Testis (tissue), 3 donors: Measurements from ENCODE around the gene REPS1. TPM values are rescaled to one million over a fixed set of nuclear protein-coding genes. Genes with fewer than 3 reads are reported as not detected.
A peak's percentile ranks its signal among the peaks of the same experiment; 100 is the strongest.

Experiments used
- DNase-seq: peaks from one replicate; pipeline ENCODE4 v3.0.0-alpha.2; 2019
- H3K27ac ChIP-seq, 2 donors: fragments of 200-600 bp; sonication (generic); one replicate each; pipeline ENCODE4 v1.5.1; 2019
- H3K27me3 ChIP-seq: fragments of 200-600 bp; sonication (generic); one replicate; pipeline ENCODE4 v1.5.1; 2019
- H3K36me3 ChIP-seq: fragments of 200-600 bp; sonication (generic); one replicate; pipeline ENCODE4 v1.5.1; 2017; ENCODE audit warnings: low read depth; ENCODE audit errors: missing control alignments
- H3K4me1 ChIP-seq: fragments of 200-600 bp; sonication (generic); one replicate; pipeline ENCODE4 v1.5.1; 2019
- H3K4me3 ChIP-seq, 2 donors: fragments of 200-600 bp; sonication (generic); one replicate each; pipeline ENCODE4 v1.5.1; 2017 to 2019
- H3K9me3 ChIP-seq: fragments of 200-600 bp; sonication (generic); one replicate; pipeline ENCODE4 v1.5.1; 2017
- CTCF ChIP-seq, 3 experiments: fragments of 450-650 bp in 2 of 3; fragments of 200-600 bp in 1 of 3; sonication (generic) in 1 of 3; IDR thresholded peaks; one replicate each; pipeline ENCODE4 v1.5.1; 2016 to 2019; ENCODE audit warnings: antibody characterized with exemption in 3 of 3, mild to moderate bottlenecking in 2 of 3, moderate library complexity in 1 of 3
- POLR2A ChIP-seq: fragments of 450-650 bp; IDR thresholded peaks from one replicate; pipeline ENCODE4 v1.6.1; 2017; ENCODE audit warnings: antibody characterized with exemption, mild to moderate bottlenecking, moderate library complexity
- WGBS, 2 donors: methylation state at CpG; one replicate each; pipeline ENCODE4 v1.1.5; 2018; 5-methylcytosine and 5-hydroxymethylcytosine counted together
- intact Hi-C: fragments of 100-400 bp; cut with DNase I; formaldehyde crosslinking; loops from one replicate; pipeline ENCODE4 v1.15.1; 2023; ENCODE audit warnings: low total_unique reads
- polyA plus RNA-seq: library from polyadenylated mRNA; stranded (reverse); fragments of 350-450 nt; fragmentation: Illumina TruSeq; extraction: RNeasy Lipid Tissue Mini Kit (QIAGEN cat#74804); gene quantifications from one replicate; pipeline ENCODE4 v1.2.3, GENCODE V29; 2014; ENCODE audit warnings: low read depth, low replicate concordance; ENCODE audit not compliant: insufficient read depth
- total RNA-seq, 2 donors: library from RNA; depleted of rRNA; stranded (reverse); fragments of >200 nt; gene quantifications; one replicate each; pipeline ENCODE4 v1.2.3, GENCODE V29; 2016

Gene REPS1
- total and polyA plus RNA-seq, 3 donors from 2014 or later = 82.0 to 170 (median 160) TPM

- Histone ChIP-seq H3K4me1 (peaks cover 50% of the 10 kb centered on the region), H3K36me3 (no peaks in the 10 kb centered on the region), H3K27me3 (no peaks in the 10 kb centered on the region), H3K27ac (peak overlapping the region; percentile 20 to 60), H3K4me3 (no peak overlapping the region), H3K9me3 (no peaks in the 10 kb centered on the region)
- intact Hi-C loops = no loop called here
- no peak for DNase-seq
- TF ChIP-seq CTCF (IDR thresholded peaks at IDR 0.05) = no peak
- TF ChIP-seq POLR2A = no peak
- WGBS, 2 donors = 22 to 33% methylated on average over 1 of the region's 1 CpG
Observed at GRCh38 chr6:138970856-138971425, 17.1 kb downstream of the REPS1 start.

DNA sequence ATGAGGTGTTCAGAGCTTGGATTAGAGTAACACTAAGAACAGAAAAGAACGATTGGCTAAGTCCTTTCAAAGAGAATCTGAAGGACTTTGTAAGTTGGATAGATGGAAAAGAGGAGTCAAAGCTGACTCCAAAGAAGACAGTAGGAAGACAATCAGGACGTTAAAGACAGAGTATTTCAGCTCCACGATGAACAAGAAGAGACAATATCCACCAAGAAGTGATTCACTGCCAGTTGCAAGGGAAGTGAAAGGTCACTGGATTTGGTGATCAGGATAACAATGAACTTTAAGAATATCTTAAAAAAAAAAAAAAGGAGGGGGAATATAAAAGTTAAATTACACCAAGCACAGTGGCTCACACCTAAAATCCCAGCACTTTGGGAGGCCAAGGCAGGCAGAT is 17.9 kb downstream of the REPS1 start:
- TF ChIP-seq POLR2A (no peak), CTCF (IDR thresholded peaks at IDR 0.05) (no peak)
- no peak overlapping the region for H3K4me3 ChIP-seq
- intact Hi-C loops = no loop called here
- H3K27me3 ChIP-seq = no peaks in the 10 kb centered on the region
- peak overlapping the region; percentile 20 to 60 for H3K27ac ChIP-seq
- H3K9me3 ChIP-seq = no peaks in the 10 kb centered on the region
- peaks cover 50% of the 10 kb centered on the region for H3K4me1 ChIP-seq
- H3K36me3 ChIP-seq = no peaks in the 10 kb centered on the region
- WGBS, 2 donors = 57 to 66% methylated on average over 3 of the region's 3 CpGs
- DNase-seq = no peak

GRCh38 chr6:138966870-138967269 is 21.2 kb downstream of the REPS1 start:
- Histone ChIP-seq H3K4me1 (peaks cover 36% of the 10 kb centered on the region), H3K4me3 (no peak overlapping the region), H3K9me3 (no peaks in the 10 kb centered on the region), H3K27me3 (no peaks in the 10 kb centered on the region), H3K27ac (no peak overlapping the region), H3K36me3 (no peaks in the 10 kb centered on the region)
- whole genome bisulfite sequencing, 2 donors = 75 to 82% methylated on average over 5 of the region's 5 CpGs
- DNase-seq = no peak
- no peak for TF ChIP-seq CTCF (IDR thresholded peaks at IDR 0.05)
- TF ChIP-seq POLR2A = no peak
- intact Hi-C loops = no loop called here

- 77 to 78% methylated on average over 2 of the region's 2 CpGs for WGBS, 2 donors
- no peaks in the 10 kb centered on the region for H3K36me3 ChIP-seq
- TF ChIP-seq POLR2A = no peak
- no peak for TF ChIP-seq CTCF (IDR thresholded peaks at IDR 0.05)
- no peak overlapping the region for H3K27ac ChIP-seq
- no peaks in the 10 kb centered on the region for H3K9me3 ChIP-seq
- no peak overlapping the region for H3K4me3 ChIP-seq
- intact Hi-C loops = no loop called here
- peaks cover 28% of the 10 kb centered on the region for H3K4me1 ChIP-seq
- no peak for DNase-seq
- H3K27me3 ChIP-seq = no peaks in the 10 kb centered on the region
Observed at GRCh38 chr6:138965971-138966370, 22.1 kb downstream of the REPS1 start.

GRCh38 chr6:138965291-138965874 is 22.7 kb downstream of the REPS1 start:
- WGBS, 2 donors = 84 to 89% methylated on average over 4 of the region's 4 CpGs
- no peaks in the 10 kb centered on the region for H3K27me3 ChIP-seq

More at GRCh38 chr6:138965291-138965874, 22.7 kb downstream of the REPS1 start:
- DNase-seq = no peak
- no peak overlapping the region for H3K4me3 ChIP-seq
- intact Hi-C loops = no loop called here
- no peak overlapping the region for H3K27ac ChIP-seq
- H3K4me1 ChIP-seq = peaks cover 22% of the 10 kb centered on the region
- no peaks in the 10 kb centered on the region for H3K9me3 ChIP-seq
- TF ChIP-seq CTCF (IDR thresholded peaks at IDR 0.05) = no peak
- TF ChIP-seq POLR2A = no peak
- no peaks in the 10 kb centered on the region for H3K36me3 ChIP-seq
